ENCODE results near the gene RAB7A.

Gene RAB7A

DNA sequence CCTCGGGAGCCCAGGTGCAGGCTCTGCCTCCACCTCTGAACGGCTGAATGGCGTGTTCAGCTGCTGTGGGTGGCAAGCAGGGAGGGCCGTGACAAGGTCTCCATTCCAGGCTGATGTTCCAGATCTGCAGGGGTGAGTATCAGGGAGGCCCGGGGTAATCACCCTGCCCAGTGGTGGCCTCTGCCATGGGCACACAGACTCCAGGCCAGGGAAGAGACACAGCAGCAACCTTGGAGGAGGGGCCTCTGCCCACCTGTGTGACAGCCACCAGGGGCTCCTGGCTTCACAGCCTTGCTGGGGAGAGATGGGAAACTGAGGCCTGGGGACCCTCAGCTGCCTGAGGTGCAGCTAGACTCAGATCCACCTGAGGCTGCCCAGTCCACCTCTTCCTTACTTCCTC, 127.8 kb downstream of the RAB7A start:
- DNase-seq (ENCODE audit: low spot score): no peak

DNA sequence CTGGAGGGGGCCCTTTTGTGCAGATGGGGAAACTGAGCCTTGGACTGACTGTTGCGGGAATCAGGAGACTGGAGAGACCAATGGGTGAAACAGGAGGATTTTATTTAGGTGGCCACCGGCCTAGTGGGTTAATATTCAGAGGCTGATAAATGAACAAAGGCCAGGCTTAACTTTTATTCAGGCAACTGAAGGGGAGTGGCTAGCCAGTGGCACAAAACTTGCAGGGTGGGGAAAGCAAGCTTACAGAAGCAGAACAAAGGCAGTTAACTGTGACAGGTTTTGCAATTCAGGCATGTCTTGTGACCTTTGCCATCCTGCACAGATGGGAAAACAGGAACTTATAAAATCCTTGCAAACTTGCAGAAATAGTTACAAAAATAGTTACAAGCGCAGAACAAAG, 128.5 kb downstream of the RAB7A start:
- DNase-seq (ENCODE audit: low spot score): no peak

DNA sequence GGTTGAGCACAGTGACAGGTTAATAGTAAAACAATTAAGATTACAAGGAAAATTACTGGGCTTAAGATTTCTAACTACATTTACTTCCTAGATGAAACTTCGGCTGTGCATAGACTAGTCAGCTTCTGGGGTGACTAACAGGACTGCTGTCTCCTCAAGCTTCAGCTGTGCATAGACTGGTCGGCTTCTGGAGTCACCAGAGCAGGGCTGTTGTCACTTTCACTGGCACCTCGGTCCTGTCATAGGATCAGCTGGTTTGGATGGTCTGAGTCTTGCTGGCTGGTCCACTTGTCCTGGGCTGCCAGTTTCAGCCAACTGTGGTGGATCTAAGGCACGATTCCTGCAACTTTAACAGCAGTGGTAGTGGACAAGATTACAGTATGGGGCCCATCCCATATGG, 129.6 kb downstream of the RAB7A start:
- DNase-seq (ENCODE audit: low spot score): no peak

DNA sequence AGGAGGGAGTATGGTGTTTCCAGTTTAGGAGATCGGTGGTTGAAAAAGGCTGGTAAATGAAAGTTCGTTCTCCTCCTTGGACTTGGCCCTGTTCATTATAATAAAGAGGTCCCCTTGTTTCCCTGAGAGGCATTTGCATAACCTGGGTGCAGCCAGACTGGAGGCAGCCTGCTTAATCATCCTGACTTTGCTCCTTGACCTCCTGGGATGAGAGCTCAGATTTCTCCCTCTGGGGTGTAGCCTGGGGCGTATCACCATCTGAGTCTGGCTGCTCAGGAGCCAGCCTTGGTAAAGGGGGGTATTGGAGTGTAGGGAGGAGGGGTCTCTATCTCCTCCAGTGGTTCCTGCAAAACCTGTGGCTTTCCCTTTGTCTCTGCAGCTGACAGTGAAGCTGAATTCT, 132.2 kb downstream of the RAB7A start:
- DNase-seq (ENCODE audit: low spot score): no peak

DNA sequence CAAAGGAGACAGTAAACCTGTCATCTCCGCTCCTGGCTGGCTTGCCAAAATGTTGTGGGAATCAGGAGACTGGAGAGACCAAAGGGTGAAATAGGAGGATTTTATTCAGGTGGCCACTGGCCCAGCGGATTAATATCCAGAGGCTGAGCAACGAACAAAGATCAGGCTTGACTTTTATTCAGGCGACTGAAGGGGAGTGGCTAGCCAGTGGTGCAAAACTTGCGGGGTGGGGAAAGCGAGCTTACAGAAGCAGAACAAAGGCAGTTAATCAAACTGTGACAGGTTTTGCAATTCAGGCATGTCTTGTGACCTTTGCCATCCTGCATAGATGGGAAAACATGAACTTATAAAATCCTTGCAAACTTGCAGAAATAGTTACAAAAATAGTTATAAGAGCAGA, 133.6 kb downstream of the RAB7A start:
- DNase-seq (ENCODE audit: low spot score): no peak

DNA sequence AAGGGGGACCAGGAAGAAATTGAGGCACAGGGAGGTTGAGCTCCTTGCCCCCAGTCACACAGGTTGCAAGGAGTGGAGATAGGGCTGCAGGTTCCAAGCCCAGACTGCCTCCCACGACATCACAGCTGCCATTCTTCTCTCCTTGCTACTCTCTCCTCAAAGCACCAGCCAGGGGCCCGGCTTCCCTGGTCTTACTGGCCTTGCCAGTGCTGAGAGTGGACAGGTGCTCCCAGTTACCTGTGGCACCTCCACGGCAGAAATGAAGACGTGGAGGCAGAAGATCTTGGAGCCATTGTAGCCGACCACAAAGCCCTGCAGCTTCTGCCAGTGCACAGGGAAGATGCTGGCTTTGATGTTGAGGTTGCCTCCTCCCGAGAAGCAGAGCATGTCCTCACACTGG, 135.5 kb downstream of the RAB7A start:
- no peak for DNase-seq (ENCODE audit: low spot score)

DNA sequence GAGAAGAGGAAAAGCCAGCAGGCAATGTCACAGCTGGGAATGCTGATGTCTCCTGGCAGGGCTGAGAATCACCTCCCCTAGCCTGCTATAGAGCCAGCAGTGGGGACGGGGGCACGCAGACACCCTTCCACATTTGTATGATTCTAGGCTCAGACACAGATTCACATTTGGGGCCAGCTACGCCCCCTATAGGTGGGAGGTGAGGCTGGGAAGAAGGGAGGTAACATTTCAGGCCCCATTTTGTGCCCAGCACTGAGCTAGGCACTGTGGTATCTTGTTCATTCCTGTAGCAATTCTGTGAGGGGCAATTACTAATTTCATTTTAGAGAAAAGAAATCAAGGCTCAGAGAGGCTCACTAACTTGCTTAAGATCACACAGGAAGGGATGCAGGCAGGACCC, 137.6 kb downstream of the RAB7A start:
- no peak for DNase-seq (ENCODE audit: low spot score)

All from GM03348 (cell line).